Left renal cortex interstitium (tissue), 4 donors: ENCODE measurements around the gene ECT2. TPM values are rescaled to one million over a fixed set of nuclear protein-coding genes. Genes with fewer than 3 reads are reported as not detected.
"Not testable (repeated sequence)": the region's sequence is repeated elsewhere in the genome, so short reads cannot be mapped to it uniquely, and the experiment has no call there.

Source experiments
- DNase-seq, 4 donors: peaks; one replicate each; pipeline ENCODE4 v3.0.0-alpha.2; 2013; ENCODE audit warnings: low read depth in 4 of 4, low spot score in 2 of 4, missing footprints in 1 of 4
- polyA plus RNA-seq, 4 donors: library from polyadenylated mRNA; unstranded; fragments of 120-200 nt; gene quantifications; one replicate each; pipeline ENCODE4 v1.2.1, GENCODE V29; 2013; ENCODE audit not compliant: insufficient read length in 4 of 4

ECT2 gene
- polyA plus RNA-seq, 4 donors = 32.9 to 39.8 (median 36.6) TPM

- DNase-seq = no peak
Measured at GRCh38 chr3:172739462-172739861, 11.1 kb upstream of the ECT2 start.

DNA sequence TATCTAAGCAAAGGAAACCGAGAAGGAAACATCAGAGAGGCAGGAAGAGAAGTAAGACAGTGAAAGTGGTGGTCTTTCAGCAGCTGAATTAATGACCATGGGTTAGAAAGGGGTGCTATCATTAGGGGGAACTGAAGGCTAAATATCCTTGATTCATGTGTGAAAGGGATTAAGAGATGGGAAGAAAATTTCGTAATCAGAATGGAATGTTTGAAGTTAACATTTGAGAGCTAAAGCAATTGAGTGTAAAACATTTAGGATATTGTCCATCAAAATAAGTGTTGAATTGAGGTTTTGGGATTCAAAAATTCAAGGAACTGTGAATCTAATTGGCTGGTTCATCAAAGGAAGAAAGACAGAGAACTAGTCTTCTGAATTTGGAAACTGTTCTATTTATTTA, 4.1 kb upstream of the ECT2 start:
- no peak for DNase-seq

DNA sequence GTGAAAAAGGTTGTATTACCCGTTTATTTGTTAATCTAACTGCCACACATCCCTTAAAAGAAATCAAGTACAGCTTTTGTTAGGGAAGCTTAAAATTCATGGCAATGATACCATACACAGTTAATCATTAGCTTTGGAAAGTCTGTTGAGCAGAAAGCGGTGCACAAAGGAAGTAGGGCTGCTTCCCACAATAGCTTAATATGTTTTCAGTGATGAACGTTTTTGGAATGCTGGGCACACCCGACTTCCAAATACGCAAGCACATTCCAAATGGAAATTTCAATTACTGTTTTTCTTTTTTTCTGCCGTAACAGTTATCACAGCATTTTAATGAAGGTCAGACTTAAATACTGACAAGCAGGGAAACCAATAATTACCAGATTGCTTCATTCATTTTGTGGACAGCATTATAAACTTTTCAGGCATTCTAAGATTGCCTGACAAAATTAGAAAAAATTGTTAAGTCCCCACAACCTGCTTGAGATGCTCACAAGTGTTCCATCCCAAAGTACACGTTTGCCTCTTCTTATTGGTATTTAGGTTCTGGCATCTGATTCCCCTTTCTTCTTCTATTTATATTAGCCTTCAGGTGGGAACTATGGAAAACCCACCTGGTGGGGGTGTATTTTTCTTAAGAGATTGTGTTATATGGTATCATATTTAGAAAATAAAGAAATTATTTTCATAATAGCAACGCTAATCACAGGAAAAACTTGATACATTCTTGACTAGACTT, 1.1 kb upstream of the ECT2 start:
- peak in 3 of 4 donors; percentile 3 to 29 (median 11) for DNase-seq

GRCh38 chr3:172750069-172750367, 508 bp upstream of the ECT2 start:
- no peak for DNase-seq

DNA sequence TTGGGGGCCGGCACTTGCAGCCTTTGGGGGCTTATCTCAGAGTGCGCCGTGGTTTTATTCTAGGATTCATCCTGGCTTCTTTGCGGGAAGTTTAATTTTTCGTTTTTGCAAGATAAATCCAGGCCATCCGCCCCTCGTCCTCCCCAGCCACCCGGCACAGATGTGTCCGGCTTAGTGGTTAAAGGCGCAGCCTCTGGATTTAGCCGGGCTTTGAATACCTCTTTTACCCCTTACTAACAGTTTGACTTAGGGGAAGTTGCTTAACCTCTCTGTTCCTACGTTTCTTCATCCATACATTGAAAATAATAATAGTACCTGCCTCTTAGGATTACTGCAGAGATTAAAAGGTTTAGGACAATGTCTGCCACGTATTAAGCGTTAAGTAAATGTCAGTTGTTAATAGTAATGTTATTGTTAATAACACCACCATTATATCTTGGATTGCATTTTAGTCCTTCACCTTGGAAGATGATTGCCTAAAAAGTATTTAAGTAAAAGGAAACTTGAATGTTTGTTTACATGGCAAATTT, 714 bp downstream of the ECT2 start:
- peak in 2 of 4 donors; percentile 3 to 21 for DNase-seq

- DNase-seq = no peak
Measured at GRCh38 chr3:172752651-172753050, 2.1 kb downstream of the ECT2 start.

GRCh38 chr3:172753125-172753524, 2.6 kb downstream of the ECT2 start:
- no peak for DNase-seq

DNA sequence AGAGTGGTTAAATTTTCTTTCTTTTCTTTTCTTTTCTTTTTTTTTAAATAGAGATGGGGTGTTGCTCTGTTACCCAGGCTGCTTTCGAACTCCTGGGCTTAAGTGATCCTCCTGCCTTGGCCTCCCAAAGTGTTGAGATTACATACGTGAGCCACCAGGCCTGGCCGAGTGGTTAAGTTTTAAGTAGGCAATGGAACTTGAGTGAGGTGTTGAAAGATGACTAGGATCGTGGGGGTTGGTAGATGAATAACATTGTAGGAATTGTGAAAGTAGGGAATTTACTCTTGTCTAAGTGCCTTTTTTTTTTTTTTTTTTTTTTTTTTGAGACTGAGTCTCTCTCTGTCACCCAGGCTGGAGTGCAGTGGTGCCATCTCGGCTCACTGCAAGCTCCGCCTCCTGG, 9.9 kb downstream of the ECT2 start:
- not testable (repeated sequence) for DNase-seq

DNA sequence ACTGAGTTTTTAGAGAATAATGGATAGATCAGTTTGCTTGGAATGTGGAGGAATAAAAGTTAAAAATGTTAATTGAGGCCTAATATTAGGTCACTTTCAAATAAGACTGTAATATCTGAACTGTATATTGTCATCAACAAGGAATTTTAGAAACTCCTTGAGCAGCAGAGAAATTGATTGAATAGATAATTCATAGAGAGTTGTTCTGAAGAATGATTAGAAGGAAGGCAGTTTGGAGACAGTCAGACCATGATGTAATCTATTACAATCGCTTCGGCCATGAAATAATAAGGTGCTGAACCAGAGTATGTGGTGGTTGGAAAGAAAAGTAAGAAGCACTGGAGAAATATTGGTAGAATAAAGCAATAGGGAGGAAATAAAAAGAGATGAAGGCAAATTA, 15.7 kb downstream of the ECT2 start:
- DNase-seq = no peak

DNA sequence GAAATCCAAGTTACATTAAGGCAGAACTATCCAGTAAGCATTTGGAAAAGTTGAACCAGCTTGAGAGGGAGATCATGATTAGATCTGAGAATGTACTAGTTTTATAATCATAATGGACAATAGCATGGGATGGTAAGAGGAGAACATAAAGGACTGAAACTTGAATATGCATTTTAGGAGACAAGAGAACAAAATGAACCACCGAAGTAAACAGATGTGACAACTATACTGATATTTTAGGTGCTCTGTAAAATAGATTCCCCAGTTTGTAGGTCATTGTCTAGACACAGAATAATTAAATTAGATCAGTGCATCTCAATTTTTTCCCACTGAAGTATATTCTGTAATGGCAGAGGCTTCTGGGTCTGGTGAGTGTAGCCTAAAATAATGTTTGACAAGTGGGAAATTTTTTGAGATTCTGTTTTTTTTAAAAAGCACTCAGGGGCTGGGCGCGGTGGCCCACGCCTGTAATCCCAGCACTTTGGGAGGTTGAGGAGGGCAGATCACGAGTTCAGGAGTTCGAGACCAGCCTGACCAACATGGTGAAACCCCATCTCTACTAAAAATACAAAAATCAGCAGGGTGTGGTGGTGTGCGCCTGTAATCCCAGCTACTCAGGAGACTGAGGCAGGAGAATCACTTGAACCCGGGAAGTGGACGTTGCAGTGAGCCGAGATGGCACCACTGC, 16.3 kb downstream of the ECT2 start:
- DNase-seq = no peak

DNA sequence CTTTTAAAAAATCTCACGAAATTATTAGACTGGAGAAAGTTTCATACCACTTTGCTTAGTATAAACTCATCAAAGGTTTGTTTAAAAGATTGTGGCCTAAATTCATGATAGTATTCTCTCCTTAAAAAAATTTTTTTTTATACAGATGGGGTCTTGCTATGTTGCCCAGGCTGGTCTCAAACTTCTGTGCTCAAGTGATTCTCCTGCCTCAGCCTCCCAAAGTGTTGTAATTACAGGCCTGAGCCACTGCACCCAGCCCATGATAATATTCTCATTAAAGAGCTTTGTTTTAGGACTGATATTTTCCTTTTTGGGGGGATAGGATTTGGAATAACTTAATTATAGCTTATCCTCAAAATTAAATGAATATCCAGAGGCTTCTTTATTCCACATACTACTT, 19.9 kb downstream of the ECT2 start:
- no peak for DNase-seq

DNA sequence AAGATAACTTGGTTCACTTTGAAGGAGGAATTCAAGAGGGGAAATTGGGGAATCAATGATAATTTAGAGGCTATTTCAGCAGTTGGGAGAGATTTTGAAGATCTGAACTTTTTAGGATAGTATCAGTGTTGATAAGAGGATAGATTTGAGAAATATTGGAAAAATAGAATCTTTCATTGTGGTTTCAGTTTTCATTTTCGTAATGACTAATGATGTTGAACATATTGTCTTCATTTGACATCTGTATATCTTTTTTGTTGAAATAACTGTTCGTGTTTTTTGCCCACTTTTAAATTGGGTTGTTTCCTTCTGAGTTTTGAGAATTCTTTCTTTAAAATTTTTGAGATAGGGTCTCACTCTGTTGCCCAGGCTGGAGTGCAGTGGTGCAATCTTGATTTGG, 21.1 kb downstream of the ECT2 start:
- DNase-seq = no peak

DNA sequence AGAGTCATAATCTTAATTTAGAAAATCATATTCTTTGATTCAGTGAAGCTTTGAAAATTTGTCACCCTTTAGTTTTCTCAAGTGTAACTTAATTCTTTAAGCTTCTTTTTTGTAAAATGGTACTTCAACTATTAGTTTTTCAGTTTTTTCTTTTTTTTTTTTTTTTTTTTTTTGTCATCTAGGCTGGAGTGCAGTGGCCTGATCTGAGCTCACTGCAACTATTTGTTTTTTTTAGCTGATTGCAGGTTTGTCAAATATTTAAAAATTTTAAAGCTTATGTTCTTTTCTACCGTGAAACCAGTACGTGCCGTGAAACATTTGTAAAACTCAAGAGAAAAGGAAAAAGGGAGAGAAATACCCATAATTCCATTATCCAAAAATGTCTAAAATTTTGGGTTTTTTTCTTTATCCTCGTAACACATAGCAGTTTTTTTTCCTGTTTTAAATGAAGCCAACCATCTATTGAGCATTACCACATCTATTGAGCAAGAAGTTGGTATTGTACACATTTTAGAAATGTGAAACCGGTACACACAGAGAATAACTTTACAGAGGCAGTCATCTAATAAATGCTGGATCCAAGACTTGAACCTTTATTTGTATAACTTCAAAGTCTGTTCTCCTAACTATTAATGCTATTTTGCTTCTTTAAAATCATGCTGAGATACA, 25.7 kb downstream of the ECT2 start:
- DNase-seq = no peak

DNA sequence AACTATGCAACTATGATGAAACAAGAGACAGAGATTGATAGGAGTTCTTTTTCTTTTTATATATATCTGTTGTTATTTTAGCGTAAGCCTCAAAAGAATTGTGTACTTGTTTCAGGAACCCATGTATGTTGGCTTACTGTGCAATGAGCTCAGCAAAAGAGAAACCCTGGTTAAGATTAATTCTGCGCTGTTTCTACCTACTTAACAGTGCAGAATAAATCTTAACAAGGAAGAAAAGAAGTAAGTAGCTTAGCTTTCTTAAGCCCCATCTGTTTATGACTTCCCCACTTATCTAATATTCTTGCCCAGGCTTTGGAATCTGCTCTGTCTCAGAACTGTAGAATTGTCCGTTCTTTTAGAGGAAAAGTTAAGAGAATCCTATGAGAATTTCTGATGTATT, 27.4 kb downstream of the ECT2 start:
- DNase-seq = no peak

GRCh38 chr3:172782235-172782634, 31.7 kb downstream of the ECT2 start:
- no peak for DNase-seq

GRCh38 chr3:172786036-172786435, 35.5 kb downstream of the ECT2 start:
- no peak for DNase-seq

DNA sequence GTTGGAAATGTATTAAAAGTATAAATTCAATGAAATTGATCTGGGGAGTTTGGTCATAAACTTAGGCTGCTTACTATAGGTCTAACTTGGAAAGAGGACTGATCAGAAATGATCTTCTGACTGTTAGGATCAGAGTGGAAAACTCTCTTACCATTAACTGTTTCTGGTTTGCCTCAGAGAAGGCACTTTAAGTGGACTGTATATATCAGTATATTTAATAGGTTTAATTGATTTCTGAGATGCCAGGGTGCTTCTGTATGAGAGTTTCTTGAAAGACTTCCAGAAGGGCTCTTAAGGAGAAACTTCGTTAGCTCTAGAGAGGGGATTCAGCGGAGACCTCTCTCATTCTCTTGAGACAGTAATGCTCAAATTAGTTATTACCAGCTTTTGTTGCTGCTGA, 36.5 kb downstream of the ECT2 start:
- no peak for DNase-seq

DNA sequence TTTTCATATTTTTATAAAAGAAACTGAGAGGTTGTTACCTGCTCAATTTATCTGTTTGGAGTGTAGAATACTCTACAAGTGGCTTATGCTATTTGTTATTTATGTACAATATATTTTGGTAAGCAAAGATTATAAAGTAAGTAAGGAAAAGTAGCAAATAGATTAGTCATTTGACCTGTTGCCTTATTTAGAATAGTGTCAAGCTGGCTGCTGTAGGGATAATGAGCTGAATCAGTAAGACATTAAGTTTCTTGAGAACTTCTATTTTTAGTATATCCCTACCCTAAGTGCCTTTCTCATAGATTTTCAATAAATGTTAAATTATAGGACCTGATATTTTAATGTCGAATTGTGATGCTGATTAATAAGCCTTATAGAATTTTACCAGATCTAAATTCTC, 37.2 kb downstream of the ECT2 start:
- DNase-seq = no peak

DNA sequence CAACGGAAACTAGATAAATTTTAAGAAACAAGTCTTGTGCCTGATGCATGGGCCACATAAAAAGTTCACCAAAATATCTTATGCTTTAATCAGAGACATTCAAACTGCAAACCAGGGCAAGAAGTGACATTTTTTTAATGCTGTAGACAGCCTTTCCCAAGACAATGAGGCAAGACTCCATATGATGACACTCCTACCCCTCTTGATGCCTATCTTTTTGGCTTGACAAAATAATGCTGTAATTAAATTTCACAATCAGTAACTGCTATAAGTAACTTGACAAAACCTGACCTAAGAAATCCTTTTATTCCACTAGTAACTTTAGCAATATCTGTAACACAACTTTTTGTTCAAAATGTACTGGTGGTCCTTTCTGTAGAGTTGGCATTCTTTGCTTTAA, 48.7 kb downstream of the ECT2 start:
- DNase-seq = no peak

DNA sequence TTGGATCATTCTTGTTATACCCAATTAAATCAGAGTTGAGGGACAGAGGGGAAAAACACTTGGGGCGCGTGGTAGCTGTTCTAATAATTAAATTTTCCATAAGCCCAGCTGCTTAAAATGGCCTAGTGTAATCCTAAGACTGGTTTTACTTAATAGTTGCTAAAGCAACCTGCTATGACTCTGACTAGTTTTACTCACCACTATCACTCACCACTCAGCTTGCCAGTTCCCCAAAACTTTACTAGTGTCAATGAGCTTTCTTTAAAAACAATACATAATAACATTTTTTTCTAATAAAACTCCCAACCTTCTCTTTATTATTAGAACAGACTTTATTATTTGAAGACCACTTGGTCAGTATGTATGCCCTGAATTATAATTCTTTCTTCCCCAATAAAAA, 49.6 kb downstream of the ECT2 start:
- DNase-seq = no peak

DNA sequence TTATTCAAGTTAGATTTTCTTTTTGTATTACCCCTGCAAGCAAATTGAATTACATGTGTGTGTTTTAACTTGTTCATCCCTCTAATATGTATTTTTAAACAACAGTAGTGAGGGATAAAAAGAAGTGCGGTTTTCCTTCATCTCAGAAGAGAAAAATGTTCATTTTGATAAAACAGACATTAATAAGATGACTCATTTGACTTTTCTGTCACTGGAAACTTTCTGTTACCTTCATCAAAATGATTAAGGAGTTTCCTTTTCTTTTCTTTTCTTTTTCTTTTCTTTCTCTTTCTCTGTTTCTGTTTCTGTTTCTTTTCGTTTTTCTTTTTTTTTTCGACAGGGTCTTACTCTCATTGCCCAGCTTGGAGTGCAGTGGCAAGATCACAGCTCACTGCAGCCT, 53.0 kb downstream of the ECT2 start:
- DNase-seq = no peak

DNA sequence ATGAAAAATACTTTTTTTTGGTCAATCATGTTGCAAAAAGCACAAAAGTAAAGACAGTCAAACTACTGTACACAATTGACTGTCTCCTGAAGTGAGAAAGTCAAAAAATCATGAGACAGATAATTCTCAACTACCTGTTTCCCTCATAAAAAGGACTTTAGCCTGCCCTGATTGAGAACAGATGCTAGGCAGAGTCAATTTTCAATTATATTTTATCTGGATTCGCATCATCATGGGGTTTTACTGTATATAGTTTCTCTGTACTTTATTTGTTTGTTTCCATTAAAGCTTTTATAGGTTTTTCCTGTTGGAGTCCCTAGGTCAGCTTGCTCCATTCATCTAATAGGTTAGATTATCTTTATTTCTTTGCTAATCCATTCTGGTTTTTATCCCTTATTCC, 53.8 kb downstream of the ECT2 start:
- no peak for DNase-seq
